GM06990 (cell line): Measurements from ENCODE around the gene RNGTT.

Source experiments
- DNase-seq: peaks from one replicate; pipeline ENCODE4 v3.0.0-alpha.2; 2011; ENCODE audit not compliant: insufficient read length; ENCODE audit errors: extremely low read depth
- H3K27me3 ChIP-seq: replicated peaks from 2 replicates; pipeline ENCODE4 v1.6.0; 2011; ENCODE audit warnings: low read length; ENCODE audit not compliant: control insufficient read depth, insufficient read depth
- H3K36me3 ChIP-seq: 2 replicates; pipeline ENCODE4 v1.5.1; 2011; ENCODE audit warnings: low read length; ENCODE audit not compliant: control insufficient read depth, insufficient read depth
- H3K4me3 ChIP-seq: replicated peaks from 2 replicates; pipeline ENCODE4 v1.5.1; 2011; ENCODE audit warnings: low read depth, mild to moderate bottlenecking, control low read depth, low read length
- CTCF ChIP-seq: IDR thresholded peaks from 2 replicates; pipeline ENCODE4 v1.5.1; 2011; ENCODE audit warnings: low read length, control low read depth, mild to moderate bottlenecking, inconsistent platforms; ENCODE audit not compliant: insufficient read depth, poor library complexity, severe bottlenecking

The RNGTT gene

GRCh38 chr6:88565409-88565811 lies 398.0 kb downstream of the RNGTT start:
- H3K27me3 ChIP-seq = no peaks in the 10 kb centered on the region
- no peaks in the 10 kb centered on the region for H3K36me3 ChIP-seq
- no peak overlapping the region for H3K4me3 ChIP-seq
- no peak for TF ChIP-seq CTCF
- no peak for DNase-seq

- DNase-seq = no peak
- Histone ChIP-seq H3K27me3 (no peaks in the 10 kb centered on the region), H3K36me3 (no peaks in the 10 kb centered on the region), H3K4me3 (no peak overlapping the region)
- no peak for TF ChIP-seq CTCF
Observed at GRCh38 chr6:88563277-88563625, 400.2 kb downstream of the RNGTT start.

GRCh38 chr6:88562353-88563276 lies 400.8 kb downstream of the RNGTT start:
- no peaks in the 10 kb centered on the region for H3K27me3 ChIP-seq
- TF ChIP-seq CTCF = no peak
- no peak overlapping the region for H3K4me3 ChIP-seq
- no peaks in the 10 kb centered on the region for H3K36me3 ChIP-seq
- no peak for DNase-seq

GRCh38 chr6:88561954-88562315 lies 401.5 kb downstream of the RNGTT start:
- no peak for TF ChIP-seq CTCF
- Histone ChIP-seq H3K27me3 (no peaks in the 10 kb centered on the region), H3K4me3 (no peak overlapping the region), H3K36me3 (no peaks in the 10 kb centered on the region)
- DNase-seq = no peak

- no peak for DNase-seq
- Histone ChIP-seq H3K27me3 (no peaks in the 10 kb centered on the region), H3K36me3 (no peaks in the 10 kb centered on the region), H3K4me3 (no peak overlapping the region)
- no peak for TF ChIP-seq CTCF
Observed at GRCh38 chr6:88561034-88561953, 402.1 kb downstream of the RNGTT start.
